GM21529 (cell line): ENCODE data around the gene NEXMIF.
"Not testable (repeated sequence)": the region's sequence is repeated elsewhere in the genome, so short reads cannot be mapped to it uniquely, and the experiment has no call there.

ENCODE experiments used
- ATAC-seq: cut with Tn5 transposase; IDR thresholded peaks from one replicate; pipeline ENCODE4 v1.9.1; 2021; ENCODE audit not compliant: unreplicated experiment

The NEXMIF gene

DNA sequence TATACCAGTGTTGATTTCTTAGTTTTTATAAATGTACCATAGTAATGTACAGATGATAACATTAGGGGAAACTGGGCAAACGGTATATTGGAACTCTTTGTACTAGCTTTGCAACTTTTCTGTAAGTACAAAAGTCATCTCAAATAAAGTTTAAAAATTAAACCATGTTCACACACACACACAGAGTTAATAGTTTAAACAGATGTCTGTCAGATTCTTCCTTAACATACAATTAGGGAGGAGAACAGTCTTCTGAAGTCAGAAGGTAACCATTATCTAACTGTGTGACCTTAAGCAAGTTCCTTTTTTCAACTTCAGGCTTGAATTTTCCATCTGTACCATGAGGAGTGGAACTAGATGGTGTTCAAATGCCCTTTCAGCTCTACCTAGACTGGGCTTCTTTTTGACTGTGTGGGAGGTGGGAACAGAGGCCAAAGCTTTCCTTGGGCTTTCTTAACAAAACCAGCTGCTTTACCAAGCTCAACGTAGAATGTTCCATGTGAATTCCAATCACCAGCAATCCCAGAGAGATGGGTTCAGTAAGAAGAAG, 127.8 kb downstream of the NEXMIF start:
- no peak for ATAC-seq

DNA sequence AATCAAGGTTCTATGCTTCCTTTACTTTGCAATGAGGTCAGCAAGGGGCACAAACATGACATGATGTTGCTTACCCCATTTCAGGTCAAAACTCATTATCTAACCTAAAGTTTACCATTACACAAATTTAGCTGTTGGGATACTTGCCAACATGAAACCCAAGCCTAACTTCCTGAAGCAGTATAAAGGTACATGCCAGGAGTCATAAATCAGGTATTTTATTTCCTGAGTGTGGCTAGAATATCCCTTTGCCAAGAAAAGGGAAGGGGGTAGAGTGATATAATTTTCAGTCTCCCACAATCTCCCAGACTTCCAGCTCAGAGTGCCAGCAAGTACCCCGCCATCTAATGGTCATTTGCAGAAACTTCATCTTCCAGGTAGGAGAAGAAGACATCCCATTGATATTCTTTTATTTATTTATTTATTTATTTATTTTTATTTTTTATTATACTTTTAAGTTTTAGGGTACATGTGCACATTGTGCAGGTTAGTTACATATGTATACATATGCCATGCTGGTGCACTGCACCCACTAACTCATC, 136.6 kb downstream of the NEXMIF start:
- ATAC-seq: no peak

DNA sequence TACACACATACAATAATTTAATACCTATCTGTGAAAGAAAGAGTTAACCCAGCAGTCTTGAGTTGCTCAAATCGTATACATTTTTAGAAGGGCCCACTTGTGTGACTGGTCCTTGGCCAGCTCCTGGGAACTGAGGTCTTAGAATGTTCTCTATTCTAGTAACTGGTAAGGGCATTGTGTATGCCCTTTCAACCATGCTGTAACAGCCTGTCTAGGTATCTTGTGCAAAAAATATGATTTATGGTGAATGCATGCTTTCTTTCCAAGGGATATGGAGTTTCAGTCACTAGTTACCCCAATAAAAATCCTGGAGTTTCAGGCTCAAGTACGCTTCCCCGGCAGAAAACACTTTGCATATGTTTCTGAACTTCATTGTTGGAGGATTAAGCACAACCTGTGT, 140.6 kb downstream of the NEXMIF start:
- ATAC-seq: no peak

DNA sequence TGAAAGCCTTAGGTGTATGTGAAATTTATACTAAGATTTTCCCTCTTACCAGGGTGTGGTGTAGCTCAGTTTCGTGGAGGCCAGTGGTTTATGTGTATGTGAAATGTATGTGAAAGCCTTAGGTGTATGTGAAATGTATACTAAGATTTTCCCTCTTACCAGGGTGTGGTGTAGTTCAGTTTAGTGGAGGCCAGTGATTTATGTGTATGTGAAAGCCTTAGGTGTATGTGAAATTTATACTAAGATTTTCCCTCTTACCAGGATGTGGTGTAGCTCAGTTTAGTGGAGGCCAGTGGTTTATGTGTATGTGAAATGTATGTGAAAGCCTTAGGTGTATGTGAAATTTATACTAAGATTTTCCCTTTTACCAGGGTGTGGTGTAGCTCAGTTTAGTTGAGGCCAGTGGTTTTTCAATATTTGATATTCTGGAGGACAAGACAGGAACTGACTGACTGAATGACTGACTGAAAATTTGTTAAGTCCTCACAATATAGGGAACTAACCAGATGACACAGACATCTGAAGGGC, 143.7 kb downstream of the NEXMIF start:
- ATAC-seq: peak; percentile 65

DNA sequence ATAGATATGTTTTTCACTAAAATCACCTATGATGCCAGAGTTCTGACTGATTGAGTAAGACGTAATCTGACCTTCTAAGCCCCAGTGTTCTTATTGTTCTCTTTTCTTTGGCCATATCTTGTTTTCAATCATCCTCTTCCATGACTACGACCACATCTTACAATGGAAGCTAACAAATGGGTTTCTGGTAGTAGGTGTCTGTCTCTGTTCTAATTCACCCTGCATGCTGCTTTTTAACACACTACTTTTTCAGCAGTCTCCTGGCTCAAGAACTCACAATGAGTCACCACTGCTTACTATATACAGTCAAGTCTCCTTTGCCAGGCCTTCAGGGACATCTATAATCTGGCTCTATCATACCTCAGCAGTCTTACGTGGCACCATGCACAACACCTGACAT, 146.1 kb downstream of the NEXMIF start:
- no peak for ATAC-seq

DNA sequence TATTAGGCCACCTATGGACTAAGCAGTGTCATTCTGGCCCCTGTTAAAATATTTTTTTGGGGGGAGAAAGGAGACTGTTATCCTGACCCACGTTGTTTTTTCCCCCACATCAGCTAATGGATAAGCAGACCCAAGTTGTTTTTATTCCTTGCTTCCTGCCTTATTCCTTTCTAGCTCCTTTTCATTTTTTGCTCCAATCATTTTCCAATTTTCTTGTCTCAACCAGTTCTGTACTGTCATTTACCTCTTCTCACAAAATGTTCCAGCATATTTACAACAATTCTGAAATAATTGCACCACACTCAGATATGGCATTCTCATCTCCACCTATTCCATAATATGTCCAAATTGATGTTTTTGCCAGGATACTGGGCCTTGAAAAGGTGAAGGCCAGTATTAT, 150.3 kb downstream of the NEXMIF start:
- ATAC-seq: no peak

DNA sequence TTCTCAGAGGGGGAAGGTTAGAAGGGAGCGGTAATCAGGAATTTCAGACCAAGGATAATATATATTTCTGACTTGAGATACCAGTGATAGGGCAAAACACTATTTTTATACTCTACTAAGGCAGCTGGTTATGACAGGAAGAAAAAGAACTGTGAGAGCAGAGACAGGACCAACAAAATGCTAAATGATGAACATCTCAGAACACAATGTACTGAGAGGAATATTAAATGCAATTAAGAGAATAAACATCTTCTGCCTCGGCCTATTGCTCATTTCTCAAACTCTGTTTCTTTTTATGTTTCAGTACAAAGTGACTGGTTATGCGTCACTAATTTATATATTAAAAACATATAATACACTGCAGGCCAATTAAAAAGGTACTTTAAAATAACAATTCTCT, 188.8 kb downstream of the NEXMIF start:
- ATAC-seq: no peak

DNA sequence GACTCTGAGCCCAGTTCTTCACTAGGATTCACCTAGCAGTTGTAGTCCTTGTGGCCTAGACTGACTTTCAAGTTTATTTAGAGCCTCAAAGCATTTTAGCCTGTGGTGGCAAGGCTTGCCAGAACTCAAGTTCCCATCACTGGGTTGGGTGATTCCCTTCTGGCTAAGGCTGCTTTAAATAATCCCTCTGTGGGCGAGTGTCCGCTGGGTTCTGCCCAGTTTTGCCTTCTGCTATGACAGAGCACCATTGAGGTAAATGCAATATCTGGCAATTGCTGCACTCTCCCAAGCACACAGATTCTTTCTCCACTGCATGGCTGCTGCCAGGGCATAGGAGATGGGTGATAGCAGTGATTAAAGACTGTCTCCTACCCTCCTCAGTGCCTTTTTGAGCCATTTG, 220.0 kb downstream of the NEXMIF start:
- no peak for ATAC-seq

DNA sequence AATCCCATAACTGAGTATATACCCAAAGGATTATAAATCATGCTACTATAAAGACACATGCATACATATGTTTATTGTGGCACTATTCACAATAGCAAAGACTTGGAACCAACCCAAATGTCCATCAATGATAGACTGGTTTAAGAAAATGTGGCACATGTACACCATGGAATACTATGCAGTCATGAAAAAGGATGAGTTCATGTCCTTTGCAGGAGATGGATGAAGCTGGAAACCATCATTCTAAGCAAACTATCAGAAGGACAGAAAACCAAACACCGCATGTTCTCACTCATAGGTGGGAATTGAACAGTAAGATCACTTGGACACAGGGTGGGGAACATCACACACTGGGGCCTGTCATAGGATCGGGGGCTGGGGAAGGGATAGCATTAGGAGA, 223.9 kb downstream of the NEXMIF start:
- ATAC-seq: not testable (repeated sequence)

DNA sequence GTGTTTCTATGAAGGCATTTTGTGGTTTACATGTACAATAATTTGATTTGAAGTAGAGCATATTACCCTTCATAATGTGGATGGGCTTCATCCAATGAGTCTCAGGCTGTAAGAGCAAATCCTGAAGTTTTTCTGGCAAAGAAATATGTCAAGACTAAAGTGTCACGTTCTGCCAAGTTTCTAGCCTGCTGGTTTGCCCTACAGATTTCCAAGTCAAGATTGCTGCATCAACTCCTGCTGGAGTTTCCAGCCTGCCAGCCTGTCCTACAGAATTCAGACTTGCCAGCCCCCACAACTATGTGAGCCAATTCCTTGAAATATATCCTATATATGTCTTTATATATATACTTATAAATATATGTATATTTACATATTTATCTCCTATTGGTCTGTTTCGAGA, 240.8 kb downstream of the NEXMIF start:
- ATAC-seq: no peak
